NCI-H2081 treated with DMSO at 0.1 percent for 48 hours (cell line): Measurements from ENCODE around the gene LRRC37A.
"Not testable (repeated sequence)": the region's sequence is repeated elsewhere in the genome, so short reads cannot be mapped to it uniquely, and the experiment has no call there.

Source experiments
- DNase-seq: peaks from one replicate; lab custom pipeline; 2025; lab: John Stamatoyannopoulos, UW

Gene LRRC37A

DNA sequence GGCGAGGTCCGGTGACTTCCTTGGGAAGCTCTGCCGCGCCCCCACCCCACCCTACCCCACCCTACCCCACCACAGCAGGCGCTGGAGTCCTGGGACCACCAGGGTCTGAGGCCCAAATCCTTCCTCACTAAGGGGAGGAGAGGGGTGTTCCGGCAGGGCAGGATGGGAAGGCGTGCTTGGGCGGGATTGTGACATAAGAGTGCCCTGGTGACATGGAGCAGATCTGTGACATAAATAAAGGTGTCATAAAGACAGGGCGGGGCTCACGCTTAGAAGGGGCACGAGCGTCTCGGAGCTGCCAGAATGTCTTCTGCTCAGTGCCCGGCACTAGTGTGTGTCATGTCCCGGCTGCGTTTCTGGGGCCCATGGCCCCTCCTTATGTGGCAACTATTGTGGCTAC lies at the start of gene LRRC37A:
LRRC37A (plus strand) TSS at position 301 of the 400 bp plus-strand sequence; CDS start at position 304, 3 bp downstream.
- not testable (repeated sequence) for DNase-seq

DNA sequence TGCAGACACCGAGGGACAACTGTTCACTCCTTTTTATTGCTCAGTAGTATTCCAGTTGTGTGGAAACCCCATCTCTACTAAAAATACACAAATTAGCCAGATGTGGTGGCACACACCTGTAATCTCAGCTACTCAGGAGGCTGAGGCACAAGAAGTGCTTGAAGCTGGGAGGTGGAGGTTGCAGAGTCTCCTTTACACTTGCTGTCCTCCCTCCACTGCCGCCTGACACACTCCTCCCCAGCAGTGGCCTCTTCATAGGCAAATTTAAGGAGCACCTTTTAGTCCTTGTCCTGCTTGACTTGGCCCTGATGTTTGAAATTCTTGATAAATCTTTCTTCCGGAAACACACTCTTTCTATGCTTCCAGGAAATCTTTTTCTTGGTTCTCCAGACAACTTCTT lies 45.8 kb upstream of the LRRC37A start:
- DNase-seq = not testable (repeated sequence)

DNA sequence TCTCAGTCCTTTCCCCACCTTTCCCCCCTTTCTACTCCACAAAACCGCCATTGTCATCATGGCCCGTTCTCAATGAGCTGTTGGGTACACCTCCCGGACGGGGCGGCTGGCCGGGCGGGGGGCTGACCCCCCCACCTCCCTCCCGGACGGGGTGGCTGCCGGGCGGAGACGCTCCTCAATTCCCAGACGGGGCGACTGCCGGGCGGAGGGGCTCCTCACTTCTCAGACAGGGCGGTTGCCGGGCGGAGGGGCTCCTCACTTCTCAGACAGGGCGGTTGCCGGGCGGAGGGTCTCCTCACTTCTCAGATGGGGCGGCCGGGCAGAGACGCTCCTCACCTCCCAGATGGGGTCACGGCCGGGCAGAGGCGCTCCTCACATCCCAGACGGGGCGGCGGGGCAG lies 42.1 kb upstream of the LRRC37A start:
- DNase-seq = not testable (repeated sequence)

- not testable (repeated sequence) for DNase-seq
Measured at GRCh38 chr17:46253722-46254121, 41.2 kb upstream of the LRRC37A start.

- not testable (repeated sequence) for DNase-seq
Measured at GRCh38 chr17:46254215-46254614, 40.7 kb upstream of the LRRC37A start.

DNA sequence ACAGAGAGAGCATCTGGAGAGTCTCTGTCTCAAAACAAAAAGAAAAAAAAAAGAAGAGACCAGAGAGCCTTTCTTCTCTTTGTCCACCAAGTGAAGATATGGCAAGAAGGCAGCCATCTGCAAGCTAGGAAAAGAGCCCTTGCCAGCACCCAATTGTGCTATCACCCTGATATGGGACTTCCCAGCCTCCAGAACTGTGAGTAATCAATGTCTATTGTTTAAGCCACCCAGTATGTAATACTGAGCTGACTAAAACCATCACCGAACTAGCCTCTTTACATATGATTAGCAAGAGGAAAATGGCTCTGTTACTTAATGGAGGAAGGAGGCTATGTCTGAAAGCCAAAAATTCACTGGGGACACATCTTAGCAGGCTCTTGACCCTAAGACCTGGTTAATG lies 38.6 kb upstream of the LRRC37A start:
- not testable (repeated sequence) for DNase-seq

- DNase-seq = not testable (repeated sequence)
Measured at GRCh38 chr17:46259845-46260661, 34.9 kb upstream of the LRRC37A start.

DNA sequence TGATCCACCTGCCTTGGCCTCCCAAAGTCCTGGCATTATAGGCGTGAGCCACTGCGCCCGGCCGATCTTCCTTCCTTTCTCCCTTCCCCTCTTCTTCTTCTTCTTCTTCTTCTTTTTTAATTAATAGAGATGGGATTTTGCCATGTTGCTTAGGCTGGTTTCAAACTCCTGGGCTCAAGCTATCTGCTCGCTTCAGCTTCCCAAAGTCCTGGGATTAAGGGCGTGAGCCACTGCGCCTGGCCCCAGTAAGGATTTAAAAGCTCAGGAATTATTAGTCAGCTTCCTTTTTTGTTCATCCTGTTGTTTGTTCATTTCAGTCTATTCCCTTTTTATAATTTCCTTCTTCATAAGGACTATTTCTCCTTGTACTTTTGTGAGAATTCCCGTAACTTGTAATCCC lies 32.7 kb upstream of the LRRC37A start:
- DNase-seq = no peak

GRCh38 chr17:46264456-46265198 lies 30.3 kb upstream of the LRRC37A start:
- DNase-seq = no peak

DNA sequence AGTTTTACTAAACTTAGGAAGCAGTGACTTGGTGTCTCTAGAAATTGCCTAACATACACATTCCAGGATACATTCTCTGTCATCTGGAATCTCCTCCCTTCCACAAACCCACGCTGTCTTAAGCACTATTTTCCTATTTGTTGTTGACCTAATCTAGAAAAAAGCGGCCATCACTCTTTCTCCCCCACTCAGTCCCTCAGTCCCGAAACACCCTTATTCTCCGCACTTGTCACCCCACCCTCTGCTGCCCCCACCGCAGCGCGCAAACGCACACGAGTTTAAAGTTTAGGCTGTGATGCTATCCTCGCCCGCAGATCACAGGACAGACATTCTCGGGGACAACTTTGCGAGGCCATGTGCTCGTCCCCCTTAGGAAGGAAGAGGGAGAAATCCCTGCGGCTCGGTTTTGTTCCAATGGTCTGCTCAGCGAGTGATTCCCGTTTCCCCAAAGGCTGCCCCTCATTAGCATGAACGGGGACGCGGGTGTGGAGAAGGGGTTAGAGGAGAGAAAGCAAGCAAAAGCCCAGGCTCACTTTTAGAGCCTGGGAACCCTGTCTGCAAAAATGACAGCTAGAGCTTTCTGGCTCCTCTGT lies 28.8 kb upstream of the LRRC37A start:
- not testable (repeated sequence) for DNase-seq

DNA sequence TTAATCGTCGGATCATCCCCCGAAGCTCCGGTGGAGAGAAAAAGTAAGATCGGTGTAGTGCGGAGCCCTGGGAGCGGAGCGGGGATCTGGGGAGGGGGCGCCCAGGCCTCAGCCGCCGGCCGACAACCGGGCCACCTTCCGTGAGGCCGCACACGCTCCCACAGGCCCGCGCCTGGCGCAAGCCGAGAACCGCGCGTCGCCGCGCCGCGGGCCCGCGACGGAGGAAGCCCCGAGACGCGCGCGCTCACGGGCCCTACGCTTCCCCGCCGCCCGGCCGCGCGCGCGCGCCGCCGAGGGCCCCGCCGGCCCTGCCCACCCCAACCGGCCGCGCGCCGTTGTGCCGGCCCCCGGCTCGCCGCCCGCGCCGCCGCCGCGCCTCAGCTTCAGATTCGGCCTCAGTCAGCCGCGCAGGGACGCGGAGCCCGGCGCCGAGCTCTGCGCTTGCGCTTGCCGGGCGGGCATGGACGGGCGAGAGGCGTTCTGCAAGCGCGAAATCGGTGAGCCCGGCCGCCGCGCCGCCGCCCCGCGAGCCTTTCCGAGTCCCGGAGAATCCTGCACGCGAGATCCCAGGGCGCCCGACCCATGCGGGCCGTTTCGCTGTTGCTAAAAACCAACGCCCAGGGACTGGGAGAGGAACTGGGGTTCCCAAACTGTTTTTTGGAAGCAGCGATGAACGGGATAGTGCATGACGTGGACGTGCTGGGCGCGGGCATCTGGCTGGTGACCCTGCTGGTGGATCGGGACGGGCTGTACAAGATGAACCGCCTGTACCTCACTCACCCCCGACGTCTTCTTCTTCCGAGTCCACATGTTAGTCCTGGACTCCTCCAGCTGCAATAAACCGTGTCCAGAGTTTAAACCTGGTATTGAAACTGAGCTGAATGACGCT lies 28.0 kb upstream of the LRRC37A start:
- peak; percentile 55 for DNase-seq

DNA sequence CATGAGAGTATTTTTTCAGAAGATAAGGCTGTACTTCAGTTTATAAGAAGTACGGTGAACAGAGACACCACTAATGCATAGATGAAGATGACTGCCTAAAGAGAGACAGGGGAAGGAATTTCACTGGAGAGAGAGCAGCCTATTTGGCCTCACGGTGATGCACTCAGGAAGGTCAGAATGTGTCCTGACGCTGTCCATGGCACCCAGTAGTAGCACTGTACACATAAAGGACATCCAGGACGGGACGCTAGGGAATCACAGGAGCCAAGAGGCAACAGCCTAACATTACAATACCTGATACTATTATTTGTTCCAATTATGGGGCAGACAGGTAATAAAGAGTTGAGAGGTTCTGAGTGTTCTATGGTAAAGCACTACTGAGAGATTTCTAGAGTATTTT lies 24.9 kb upstream of the LRRC37A start:
- no peak for DNase-seq

- DNase-seq = no peak
Measured at GRCh38 chr17:46273541-46274236, 21.2 kb upstream of the LRRC37A start.

GRCh38 chr17:46274238-46274637 lies 20.7 kb upstream of the LRRC37A start:
- no peak for DNase-seq

GRCh38 chr17:46276728-46277479 lies 18.0 kb upstream of the LRRC37A start:
- not testable (repeated sequence) for DNase-seq

DNA sequence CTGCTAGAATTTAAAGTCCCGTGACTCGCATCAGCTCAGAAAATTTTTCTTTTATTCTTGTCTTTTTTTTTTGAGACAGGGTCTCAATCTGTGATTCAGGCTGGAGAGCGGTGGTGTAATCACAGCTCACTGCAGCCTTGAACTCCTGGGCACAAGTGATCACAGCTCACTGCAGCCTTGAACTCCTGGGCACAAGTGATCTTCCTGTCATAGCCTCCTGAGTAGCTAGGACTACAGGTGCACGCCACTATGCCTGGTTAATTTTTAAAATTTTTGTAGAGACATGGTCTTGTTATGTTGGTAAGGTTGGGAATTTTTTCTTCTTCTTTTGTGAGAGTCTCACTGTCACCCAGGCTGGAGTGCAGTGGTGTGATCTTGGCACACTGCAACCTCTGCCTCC lies 13.6 kb upstream of the LRRC37A start:
- DNase-seq = not testable (repeated sequence)

DNA sequence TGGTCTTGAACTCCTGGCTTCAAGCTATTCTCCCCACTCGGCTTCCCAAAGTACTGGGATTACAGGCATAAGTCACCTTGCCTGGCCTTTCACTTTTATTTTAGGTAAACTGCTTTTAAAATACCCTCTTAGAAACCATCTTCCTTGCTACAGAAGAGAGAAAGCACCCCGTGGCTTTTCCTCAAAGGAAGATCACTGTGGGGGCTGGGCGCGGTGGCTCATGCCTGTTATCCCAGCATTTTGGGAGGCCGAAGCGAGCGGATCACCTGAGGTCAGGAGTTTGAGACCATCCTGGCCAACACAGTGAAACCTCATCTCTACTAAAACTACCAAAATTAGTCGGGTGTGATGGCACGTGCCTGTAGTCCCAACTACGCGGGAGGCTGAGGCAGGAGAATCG lies 12.3 kb upstream of the LRRC37A start:
- DNase-seq = not testable (repeated sequence)

GRCh38 chr17:46284467-46284866 lies 10.5 kb upstream of the LRRC37A start:
- not testable (repeated sequence) for DNase-seq

DNA sequence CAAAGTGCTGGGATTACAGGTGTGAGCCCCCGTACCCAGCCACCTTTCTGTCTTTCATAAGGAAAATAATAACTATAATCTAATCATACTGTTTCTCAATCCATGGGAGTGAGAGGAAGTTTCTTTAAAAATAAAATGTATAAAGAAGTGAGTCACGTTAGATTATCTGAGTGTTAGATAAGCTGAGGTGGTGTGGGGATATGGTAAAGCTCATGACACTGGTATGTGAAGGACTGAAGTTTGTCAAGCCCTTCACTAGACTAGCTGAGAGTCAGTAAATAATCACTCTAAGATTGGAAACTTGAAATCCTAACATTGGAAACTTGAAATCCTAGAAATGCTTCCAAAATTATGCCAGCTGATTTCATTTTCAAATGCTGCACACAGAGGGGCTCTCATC lies 9.4 kb upstream of the LRRC37A start:
- DNase-seq = not testable (repeated sequence)

DNA sequence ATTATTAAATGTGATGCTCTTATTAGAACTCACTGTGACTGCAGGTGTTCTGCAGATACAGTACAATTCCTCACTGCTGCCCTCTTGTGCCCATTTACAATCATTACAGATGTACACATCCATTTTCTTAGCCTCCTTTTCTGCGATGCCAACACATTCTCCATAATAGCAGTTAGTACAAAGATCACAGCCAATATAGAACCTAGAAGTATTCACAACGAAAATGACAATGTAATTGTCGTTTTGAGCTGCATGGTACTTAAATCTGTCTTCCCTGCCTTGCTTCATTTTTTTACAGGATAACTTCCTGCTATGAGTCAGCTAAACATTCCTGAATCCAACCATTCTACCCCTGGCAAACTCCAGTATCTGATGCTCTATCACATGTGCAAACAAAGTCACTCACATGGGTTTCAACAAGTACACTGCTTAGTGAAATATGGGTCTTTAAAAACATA lies 8.1 kb upstream of the LRRC37A start:
- peak; percentile 61 for DNase-seq
